SK-N-SH (cell line): ENCODE measurements around the gene NUP50.

Experiments
- CTCF ChIP-seq: fragments of 200-600 bp; sonication (generic); IDR thresholded peaks from 2 replicates; pipeline ENCODE4 v1.6.1; 2017; ENCODE audit warnings: antibody characterized with exemption, mild to moderate bottlenecking, moderate library complexity
- EP300 ChIP-seq, 2 experiments: IDR thresholded peaks; 2 replicates each; pipeline versions ENCODE4 v1.4.0 to v1.6.1; 2012; ENCODE audit warnings: borderline replicate concordance in 1 of 2, low read depth in 1 of 2, low read length in 1 of 2
- NFIC ChIP-seq: IDR thresholded peaks from 2 replicates; pipeline ENCODE4 v1.4.0; 2012; ENCODE audit warnings: borderline replicate concordance
- NRF1 ChIP-seq: IDR thresholded peaks from 2 replicates; pipeline ENCODE4 v1.6.1; 2012; ENCODE audit warnings: low read depth, mild to moderate bottlenecking, low read length

- TF ChIP-seq NFIC (no peak), EP300 (IDR thresholded peaks at IDR 0.05; ENCODE audit: borderline replicate concordance in 1 of 2, low read depth in 1 of 2, low read length in 1 of 2) (no peak), CTCF (no peak), NRF1 (no peak)
Measured at GRCh38 chr22:45207533-45207932, 43.8 kb downstream of the NUP50 start.
